SKM-1 (cell line): ENCODE data around the gene ERICH6B.

Source experiments
- DNase-seq: peaks from one replicate; lab custom pipeline; 2025; ENCODE audit not compliant: unreplicated experiment; lab: John Stamatoyannopoulos, UW

Gene ERICH6B

DNA sequence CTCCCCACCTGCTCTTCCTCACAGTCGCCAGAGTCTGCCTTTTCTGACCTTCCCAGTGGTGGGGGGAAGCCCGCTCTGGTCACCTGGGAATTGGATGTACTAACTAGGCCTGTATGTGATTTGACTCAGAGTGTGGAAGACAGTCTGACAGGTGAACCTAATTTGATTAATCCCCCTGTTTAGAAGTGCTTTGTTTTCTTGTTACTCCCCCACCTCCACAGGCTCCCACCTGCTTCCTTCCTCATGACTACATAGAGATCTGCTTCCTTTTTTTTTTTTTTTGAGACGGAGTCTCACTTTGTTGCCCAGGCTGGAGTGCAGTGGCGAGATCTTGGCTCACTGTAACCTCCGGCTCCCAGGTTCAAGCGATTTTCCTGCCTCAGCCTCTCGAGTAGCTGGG lies 106.8 kb downstream of the ERICH6B start:
- no peak for DNase-seq

GRCh38 chr13:45506811-45507210 lies 108.7 kb downstream of the ERICH6B start:
- no peak for DNase-seq

GRCh38 chr13:45503658-45504057 lies 111.9 kb downstream of the ERICH6B start:
- no peak for DNase-seq

DNA sequence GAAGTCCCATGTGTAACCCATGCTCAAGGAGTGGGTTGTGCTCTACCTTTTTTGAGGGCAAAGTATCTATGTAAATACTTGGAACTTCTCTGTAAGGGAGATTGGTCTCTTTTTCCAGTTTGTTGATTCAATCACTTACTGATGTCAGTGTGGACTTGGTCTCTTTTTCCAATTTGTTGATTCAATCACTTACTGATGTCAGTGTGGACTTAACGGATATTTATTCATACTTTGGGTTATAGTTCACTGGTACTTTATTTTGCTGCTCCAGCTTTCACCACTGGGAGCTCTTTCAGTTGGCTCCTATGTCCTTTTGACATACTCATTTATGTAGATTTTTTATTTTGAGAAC lies 114.4 kb downstream of the ERICH6B start:
- DNase-seq = no peak

DNA sequence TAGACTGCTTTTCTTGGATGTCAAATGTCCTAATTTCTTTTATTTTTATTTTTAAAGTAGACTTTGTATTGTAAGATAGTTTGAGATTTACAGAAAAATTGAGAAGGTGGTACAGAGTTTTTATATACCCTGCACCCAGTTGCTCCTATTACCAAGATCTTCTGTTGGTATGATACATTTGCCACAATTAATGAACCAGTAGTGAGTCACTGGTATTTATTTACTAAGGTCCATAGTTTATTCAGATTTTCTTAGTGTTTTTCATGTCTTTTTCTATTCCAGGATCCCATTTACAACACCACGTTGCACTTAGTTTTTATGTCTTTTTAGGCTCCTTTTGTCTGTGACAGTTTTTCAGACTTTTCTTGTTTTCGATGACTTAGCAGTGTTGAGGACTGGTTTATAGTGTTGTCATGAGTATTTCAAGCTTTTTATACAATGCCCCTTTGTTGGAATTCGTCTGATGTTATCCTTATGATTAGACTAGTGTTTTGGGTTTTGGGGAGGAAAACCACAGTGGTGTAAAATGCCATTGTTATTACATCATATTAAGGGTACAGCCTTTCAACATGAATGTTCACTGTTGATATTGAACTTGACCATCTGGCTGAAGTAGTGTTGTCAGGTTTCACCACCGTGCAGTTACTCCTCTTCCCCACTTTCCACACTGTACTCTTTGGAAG lies 114.9 kb downstream of the ERICH6B start:
- DNase-seq = no peak

DNA sequence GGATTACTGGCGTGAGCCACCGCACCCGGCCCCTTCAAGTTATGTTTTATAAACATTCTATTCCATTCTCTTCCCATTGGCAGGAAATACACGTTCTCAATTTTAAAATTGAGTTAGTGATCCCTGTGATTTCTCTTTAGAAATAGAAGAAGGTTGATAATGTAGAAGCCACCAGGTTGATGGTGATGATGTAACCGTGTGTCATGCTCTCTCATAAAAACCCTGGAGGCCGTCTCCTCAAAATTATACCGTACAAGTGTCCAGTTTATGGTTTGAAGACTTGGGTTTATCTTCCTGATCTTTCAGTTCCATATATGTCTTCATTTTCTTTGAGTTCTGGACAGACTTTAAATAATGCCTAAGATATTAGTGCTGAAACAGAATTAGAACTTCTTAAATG lies 118.6 kb downstream of the ERICH6B start:
- no peak for DNase-seq

- no peak for DNase-seq
Measured at GRCh38 chr13:45492538-45492937, 123.0 kb downstream of the ERICH6B start.
